Neural progenitor cell (in vitro differentiated cells): ENCODE data around the gene TTC12.

ENCODE experiments used
- EZH2 ChIP-seq: fragments of 200-600 bp; sonication (generic); IDR thresholded peaks from 2 replicates; pipeline ENCODE4 v1.6.1; 2017; ENCODE audit warnings: antibody characterized with exemption, mild to moderate bottlenecking, moderate library complexity
- TF ChIP-seq, protein P1 (sequence below): fragments of 200-600 bp; sonication (generic); IDR thresholded peaks from 2 replicates; pipeline ENCODE4 v1.5.1; 2017; ENCODE audit warnings: antibody characterized with exemption, mild to moderate bottlenecking

DNA sequence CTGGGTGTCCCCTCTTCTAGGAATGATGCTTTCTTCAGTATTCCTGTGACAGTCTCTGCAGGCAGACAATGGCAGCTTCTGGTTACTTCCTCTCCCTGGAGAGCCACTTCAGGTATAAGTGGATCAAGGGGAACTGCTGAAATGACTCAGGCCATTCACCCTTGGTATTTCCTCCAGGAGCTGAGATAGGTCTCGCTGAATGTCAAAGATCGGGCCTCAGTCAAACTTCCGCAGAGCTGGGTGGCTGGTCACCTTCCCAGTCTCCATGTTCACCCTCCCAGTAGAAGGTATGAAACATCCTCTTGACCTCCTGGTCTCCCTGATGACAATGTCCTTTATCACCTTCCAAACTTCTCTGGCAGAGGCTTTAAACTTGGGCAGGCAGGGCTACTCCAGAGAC lies 71.4 kb downstream of the TTC12 start:
- TF ChIP-seq, protein P1, sequence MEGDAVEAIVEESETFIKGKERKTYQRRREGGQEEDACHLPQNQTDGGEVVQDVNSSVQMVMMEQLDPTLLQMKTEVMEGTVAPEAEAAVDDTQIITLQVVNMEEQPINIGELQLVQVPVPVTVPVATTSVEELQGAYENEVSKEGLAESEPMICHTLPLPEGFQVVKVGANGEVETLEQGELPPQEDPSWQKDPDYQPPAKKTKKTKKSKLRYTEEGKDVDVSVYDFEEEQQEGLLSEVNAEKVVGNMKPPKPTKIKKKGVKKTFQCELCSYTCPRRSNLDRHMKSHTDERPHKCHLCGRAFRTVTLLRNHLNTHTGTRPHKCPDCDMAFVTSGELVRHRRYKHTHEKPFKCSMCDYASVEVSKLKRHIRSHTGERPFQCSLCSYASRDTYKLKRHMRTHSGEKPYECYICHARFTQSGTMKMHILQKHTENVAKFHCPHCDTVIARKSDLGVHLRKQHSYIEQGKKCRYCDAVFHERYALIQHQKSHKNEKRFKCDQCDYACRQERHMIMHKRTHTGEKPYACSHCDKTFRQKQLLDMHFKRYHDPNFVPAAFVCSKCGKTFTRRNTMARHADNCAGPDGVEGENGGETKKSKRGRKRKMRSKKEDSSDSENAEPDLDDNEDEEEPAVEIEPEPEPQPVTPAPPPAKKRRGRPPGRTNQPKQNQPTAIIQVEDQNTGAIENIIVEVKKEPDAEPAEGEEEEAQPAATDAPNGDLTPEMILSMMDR, result no peak
- TF ChIP-seq EZH2, result no peak
